CD8-positive, alpha-beta memory T cell (primary cell): ENCODE results near the gene UBXN10. TPM values are rescaled to one million over a fixed set of nuclear protein-coding genes. Genes with fewer than 3 reads are reported as not detected.
A peak's percentile ranks its signal among the peaks of the same experiment; 100 is the strongest.

Experiments used
- CTCF ChIA-PET: fragments of 350-600 bp; sonication (Branson Sonifier 250); formaldehyde crosslinking; loops from one replicate; lab custom pipeline; 2021; ENCODE audit warnings: antibody characterized with exemption; lab: Charles Lee
- POLR2A ChIA-PET: fragments of 350-600 bp; sonication (Branson Sonifier 250); formaldehyde crosslinking; loops from one replicate; lab custom pipeline; 2021; ENCODE audit warnings: antibody characterized with exemption; lab: Charles Lee
- DNase-seq, 5 donors: peaks; one replicate each; pipeline versions ENCODE4 v3.0.0 to v3.0.0-alpha.2; 2020 to 2022; ENCODE audit warnings: mixed read lengths in 1 of 5
- H3K27ac ChIP-seq: one replicate; pipeline ENCODE4 v1.7.0; 2013; ENCODE audit warnings: low read depth, mild to moderate bottlenecking, low read length, moderate library complexity
- H3K27me3 ChIP-seq: 2 replicates; pipeline ENCODE4 v1.7.0; 2013; ENCODE audit warnings: low read length, mild to moderate bottlenecking; ENCODE audit not compliant: insufficient read depth, poor library complexity, severe bottlenecking
- H3K36me3 ChIP-seq: 2 replicates; pipeline ENCODE4 v1.7.0; 2013; ENCODE audit warnings: mild to moderate bottlenecking, low read length, moderate library complexity; ENCODE audit not compliant: insufficient read depth
- H3K4me1 ChIP-seq: 2 replicates; pipeline ENCODE4 v1.7.0; 2013; ENCODE audit warnings: mild to moderate bottlenecking, low read length, moderate library complexity; ENCODE audit not compliant: insufficient read depth
- H3K4me3 ChIP-seq: 2 replicates; pipeline ENCODE4 v1.7.0; 2013; ENCODE audit warnings: mild to moderate bottlenecking, low read length
- H3K9me3 ChIP-seq: 2 replicates; pipeline ENCODE4 v1.7.0; 2013; ENCODE audit warnings: mild to moderate bottlenecking, low read length
- H3K27ac Mint-ChIP-seq, 8 donors: one replicate each; pipeline ENCODE4 v1.8.0; 2020 to 2021; ENCODE audit warnings: mixed read lengths in 8 of 8, mild to moderate bottlenecking in 6 of 8, inconsistent platforms in 3 of 8, moderate library complexity in 3 of 8
- H3K27me3 Mint-ChIP-seq, 2 donors: one replicate each; pipeline ENCODE4 v1.8.0; 2020 to 2021; ENCODE audit warnings: mixed read lengths in 2 of 2, mild to moderate bottlenecking in 1 of 2, moderate library complexity in 1 of 2
- H3K36me3 Mint-ChIP-seq, 3 donors: one replicate each; pipeline ENCODE4 v1.8.0; 2020 to 2021; ENCODE audit warnings: mixed read lengths in 3 of 3, inconsistent platforms in 1 of 3, mild to moderate bottlenecking in 1 of 3
- H3K4me1 Mint-ChIP-seq, 3 donors: one replicate each; pipeline ENCODE4 v1.8.0; 2020 to 2021; ENCODE audit warnings: mixed read lengths in 3 of 3, inconsistent platforms in 1 of 3, mild to moderate bottlenecking in 1 of 3
- H3K4me3 Mint-ChIP-seq, 7 donors: one replicate each; pipeline ENCODE4 v1.8.0; 2020 to 2021; ENCODE audit warnings: mixed read lengths in 7 of 7, mild to moderate bottlenecking in 6 of 7, moderate library complexity in 4 of 7, inconsistent platforms in 2 of 7
- H3K9me3 Mint-ChIP-seq, 5 donors: one replicate each; pipeline ENCODE4 v1.8.0; 2020 to 2022; ENCODE audit warnings: mixed read lengths in 5 of 5, mild to moderate bottlenecking in 3 of 5, moderate library complexity in 2 of 5, inconsistent platforms in 1 of 5
- polyA plus RNA-seq: library from polyadenylated mRNA; unstranded; fragments of 300-500 nt; fragmentation: Illumina TruSeq; gene quantifications from one replicate; pipeline ENCODE4 v1.2.3, GENCODE V29; 2021
- total RNA-seq, 2 experiments: library from RNA; stranded (reverse); gene quantifications; one replicate each; pipeline ENCODE4 v1.2.3, GENCODE V29; 2021

Gene UBXN10
- total and polyA plus RNA-seq, 3 experiments from 2014 or later: 0.38 to 1.4 (median 0.50) TPM

DNA sequence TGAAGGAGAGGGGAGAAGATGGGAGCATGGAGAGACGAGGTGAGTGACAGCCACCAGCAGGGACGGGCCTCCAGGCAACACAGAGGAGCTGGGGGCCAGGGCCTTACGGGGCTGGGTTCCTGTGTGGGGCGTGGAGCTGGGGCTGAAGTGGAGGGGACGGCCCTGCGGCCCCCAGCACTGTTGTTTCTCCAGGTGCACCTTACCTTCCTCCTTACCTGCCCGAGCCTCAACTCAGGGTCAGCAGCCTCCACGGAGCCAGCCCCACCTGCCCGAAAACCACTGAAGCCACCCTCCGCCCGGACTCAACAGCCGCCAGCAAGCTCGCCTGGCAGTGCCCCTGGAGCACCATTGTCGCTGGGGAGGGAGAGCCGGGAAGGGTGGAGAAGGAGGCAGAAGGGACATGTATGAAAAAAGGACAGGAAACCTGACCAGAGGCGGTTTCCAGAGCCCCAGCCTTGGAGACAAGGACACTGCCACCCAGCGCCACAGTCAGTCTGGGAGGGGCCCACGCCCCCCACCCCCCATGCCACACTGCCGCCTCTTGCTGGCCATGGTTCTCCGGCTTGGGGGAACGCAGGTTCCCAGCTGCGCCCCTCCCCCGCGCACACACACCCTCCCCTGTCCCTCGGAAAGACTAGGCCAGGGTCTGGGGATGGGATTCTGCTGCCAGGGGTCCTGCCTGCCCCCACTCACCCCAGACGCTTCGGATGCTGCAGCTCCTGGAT lies 36.1 kb upstream of the UBXN10 start:
- peaks cover 7 to 17% (median 7%) of the 10 kb centered on the region in 3 donors for H3K4me1 Mint-ChIP-seq
- DNase-seq: peak in 1 of 5 donors; percentile 40
- H3K27me3 Mint-ChIP-seq: peaks cover 0 to 2% of the 10 kb centered on the region in 2 donors
- H3K4me1 ChIP-seq: no peaks in the 10 kb centered on the region
- H3K9me3 ChIP-seq: no peaks in the 10 kb centered on the region
- H3K27ac Mint-ChIP-seq: no peak overlapping the region
- H3K36me3 ChIP-seq: no peaks in the 10 kb centered on the region
- CTCF ChIA-PET: interaction anchor here (0.6 kb wide), 1 partner anchor 231 kb away, joined by 3 read pairs; no protein-coding TSS in a partner anchor
- POLR2A ChIA-PET: no interaction called here
- no peak overlapping the region for H3K4me3 ChIP-seq
- H3K4me3 Mint-ChIP-seq: no peak overlapping the region
- H3K27me3 ChIP-seq: no peaks in the 10 kb centered on the region
- no peaks in the 10 kb centered on the region for H3K9me3 Mint-ChIP-seq
- no peak overlapping the region for H3K27ac ChIP-seq
- H3K36me3 Mint-ChIP-seq: no peaks in the 10 kb centered on the region

DNA sequence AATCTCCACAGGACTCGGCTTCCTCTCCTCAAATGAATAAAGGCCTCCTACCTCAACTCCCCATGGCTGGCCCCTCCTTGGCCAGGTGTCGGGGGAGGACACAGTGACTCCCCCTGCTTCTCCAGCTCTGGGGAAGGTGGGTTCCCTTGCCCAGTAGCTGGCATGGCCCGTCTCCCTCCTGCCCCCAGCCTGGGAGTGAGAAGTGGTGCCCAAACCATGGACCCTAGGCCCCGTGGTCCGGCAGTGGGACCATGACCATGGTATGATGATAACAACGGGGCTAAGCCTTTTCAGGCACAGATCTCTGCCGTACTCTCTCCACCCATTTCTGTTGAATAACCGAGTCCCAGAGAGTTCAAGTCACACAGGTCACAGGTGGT lies 35.6 kb upstream of the UBXN10 start:
- Histone ChIP-seq H3K36me3 (no peaks in the 10 kb centered on the region), H3K27ac (no peak overlapping the region), H3K4me3 (no peak overlapping the region), H3K27me3 (no peaks in the 10 kb centered on the region), H3K9me3 (no peaks in the 10 kb centered on the region), H3K4me1 (no peaks in the 10 kb centered on the region)
- H3K36me3 Mint-ChIP-seq: no peaks in the 10 kb centered on the region
- no peaks in the 10 kb centered on the region for H3K9me3 Mint-ChIP-seq
- ChIA-PET CTCF (no interaction called here), POLR2A (no interaction called here)
- no peak overlapping the region for H3K27ac Mint-ChIP-seq
- DNase-seq: no peak
- peaks cover 9 to 21% (median 10%) of the 10 kb centered on the region in 3 donors for H3K4me1 Mint-ChIP-seq
- no peak overlapping the region for H3K4me3 Mint-ChIP-seq
- H3K27me3 Mint-ChIP-seq: peaks cover 0 to 2% of the 10 kb centered on the region in 2 donors

DNA sequence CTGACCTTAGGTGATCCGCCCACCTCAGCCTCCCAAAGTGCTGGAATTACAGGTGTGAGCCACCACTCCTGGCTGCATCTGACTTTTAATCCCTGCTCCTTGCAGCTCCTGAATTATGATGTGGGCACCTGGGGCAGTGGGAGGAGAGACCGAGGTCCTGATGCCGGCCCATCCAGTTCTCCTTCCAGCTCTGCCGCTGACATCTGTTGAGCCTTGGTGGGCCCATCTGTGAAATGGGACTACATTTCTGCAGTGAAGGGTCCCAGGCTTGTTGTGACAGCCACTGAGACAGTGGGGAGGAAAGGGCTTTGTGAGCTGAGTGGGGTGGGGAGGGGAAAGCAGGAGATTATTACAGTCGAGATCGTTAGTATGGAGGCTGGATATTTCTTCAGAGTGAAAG lies 34.9 kb upstream of the UBXN10 start:
- ChIA-PET POLR2A (no interaction called here), CTCF (interaction anchor here (1.2 to 3.5 kb wide), 3 partner anchors 36 to 269 kb away, joined by 5 to 31 read pairs (median 5); partner anchors contain the start of genes OTUD3 and PLA2G2C)
- H3K36me3 ChIP-seq: no peaks in the 10 kb centered on the region
- H3K9me3 ChIP-seq: no peaks in the 10 kb centered on the region
- no peak overlapping the region for H3K4me3 ChIP-seq
- H3K27ac ChIP-seq: no peak overlapping the region
- no peak for DNase-seq
- Mint-ChIP-seq H3K27me3 (peaks cover 0 to 4% of the 10 kb centered on the region in 2 donors), H3K4me1 (peaks cover 9 to 21% (median 10%) of the 10 kb centered on the region in 3 donors), H3K4me3 (peak overlapping the region in 1 of 7 donors; percentile 13), H3K27ac (no peak overlapping the region), H3K36me3 (no peaks in the 10 kb centered on the region), H3K9me3 (no peaks in the 10 kb centered on the region)
- no peaks in the 10 kb centered on the region for H3K4me1 ChIP-seq
- no peaks in the 10 kb centered on the region for H3K27me3 ChIP-seq

DNA sequence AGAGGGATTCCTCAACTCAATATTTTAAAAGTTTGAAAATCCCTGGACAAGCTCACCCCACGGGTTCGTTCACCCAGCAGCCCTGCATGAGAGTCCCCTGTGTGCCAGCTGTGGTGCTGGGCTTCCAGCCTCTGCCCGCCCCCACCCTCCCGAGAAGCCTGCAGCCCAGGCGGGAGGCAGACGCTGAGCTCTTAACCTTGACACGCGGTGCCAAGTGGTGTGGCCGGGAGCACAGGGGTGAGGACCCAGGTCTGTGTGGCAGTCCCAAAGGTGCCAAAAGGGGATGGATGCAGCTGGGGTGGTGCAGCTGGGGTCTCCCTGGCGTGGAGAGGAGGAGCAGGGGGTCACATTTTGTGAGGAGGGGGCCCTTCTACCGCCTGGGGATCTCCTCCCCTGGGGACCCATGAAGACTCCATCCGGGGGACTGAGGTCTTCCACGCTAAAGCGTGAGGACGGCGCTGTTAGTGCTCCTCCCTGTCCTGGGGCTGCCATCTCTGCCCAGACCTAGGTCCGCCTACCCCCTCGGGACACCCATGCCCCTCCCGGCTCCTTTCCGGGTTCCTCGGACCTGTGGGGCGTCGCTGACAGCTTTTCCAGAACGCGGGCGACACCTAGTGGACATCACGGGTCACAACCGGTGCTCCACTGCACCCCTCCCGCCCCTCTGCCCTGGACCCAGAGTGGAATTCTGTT lies 33.8 kb upstream of the UBXN10 start:
- ChIA-PET CTCF (interaction anchor here (0.8 to 3.5 kb wide), 16 partner anchors 8 to 342 kb away, joined by 3 to 31 read pairs (median 5); partner anchors contain the start of genes OTUD3 and PLA2G2C), POLR2A (no interaction called here)
- Histone ChIP-seq H3K36me3 (no peaks in the 10 kb centered on the region), H3K9me3 (no peaks in the 10 kb centered on the region), H3K27me3 (no peaks in the 10 kb centered on the region), H3K4me1 (no peaks in the 10 kb centered on the region), H3K27ac (no peak overlapping the region), H3K4me3 (peak overlapping the region; percentile 55)
- H3K27me3 Mint-ChIP-seq: peaks cover 0 to 2% of the 10 kb centered on the region in 2 donors
- H3K4me1 Mint-ChIP-seq: peaks cover 9 to 21% (median 10%) of the 10 kb centered on the region in 3 donors
- H3K4me3 Mint-ChIP-seq: peak overlapping the region; percentile 80 to 84 (median 82)
- peaks cover 0 to under 1% (median 0%) of the 10 kb centered on the region in 5 donors for H3K9me3 Mint-ChIP-seq
- peak overlapping the region in 3 of 8 donors; percentile 35 to 59 (median 36) for H3K27ac Mint-ChIP-seq
- H3K36me3 Mint-ChIP-seq: no peaks in the 10 kb centered on the region
- peak; percentile 62 to 80 (median 71) for DNase-seq

DNA sequence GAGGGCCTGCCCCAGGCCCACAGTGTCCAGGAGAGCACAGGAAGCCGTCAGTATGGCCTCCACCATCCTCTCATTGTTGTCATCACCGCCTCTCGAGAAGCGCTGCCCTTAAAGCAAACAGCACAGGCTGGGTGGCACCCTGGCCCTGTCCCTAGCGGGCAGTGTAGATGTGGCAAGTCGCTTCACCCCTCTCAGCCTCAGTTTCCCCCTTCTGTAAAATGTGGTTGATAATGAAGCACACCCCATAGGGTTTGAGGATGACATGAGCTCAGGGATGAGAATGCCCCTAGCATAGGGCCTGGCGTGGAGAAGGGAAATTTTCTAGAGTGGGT lies 33.3 kb upstream of the UBXN10 start:
- H3K36me3 ChIP-seq: no peaks in the 10 kb centered on the region
- no peaks in the 10 kb centered on the region for H3K9me3 ChIP-seq
- POLR2A ChIA-PET: no interaction called here
- H3K9me3 Mint-ChIP-seq: peaks cover 0 to 5% (median 1%) of the 10 kb centered on the region in 5 donors
- H3K4me1 Mint-ChIP-seq: peaks cover 9 to 21% (median 10%) of the 10 kb centered on the region in 3 donors
- H3K27me3 ChIP-seq: no peaks in the 10 kb centered on the region
- peaks cover 0 to 3% of the 10 kb centered on the region in 2 donors for H3K27me3 Mint-ChIP-seq
- H3K36me3 Mint-ChIP-seq: peaks cover 0 to 4% (median 0%) of the 10 kb centered on the region in 3 donors
- no peak for DNase-seq
- peak overlapping the region; percentile 80 to 84 (median 82) for H3K4me3 Mint-ChIP-seq
- peak overlapping the region in 3 of 8 donors; percentile 35 to 59 (median 36) for H3K27ac Mint-ChIP-seq
- CTCF ChIA-PET: interaction anchor here (0.8 to 3.5 kb wide), 17 partner anchors 9 to 342 kb away, joined by 3 to 31 read pairs (median 5); partner anchors contain the start of gene OTUD3
- H3K27ac ChIP-seq: no peak overlapping the region
- H3K4me3 ChIP-seq: no peak overlapping the region
- no peaks in the 10 kb centered on the region for H3K4me1 ChIP-seq

DNA sequence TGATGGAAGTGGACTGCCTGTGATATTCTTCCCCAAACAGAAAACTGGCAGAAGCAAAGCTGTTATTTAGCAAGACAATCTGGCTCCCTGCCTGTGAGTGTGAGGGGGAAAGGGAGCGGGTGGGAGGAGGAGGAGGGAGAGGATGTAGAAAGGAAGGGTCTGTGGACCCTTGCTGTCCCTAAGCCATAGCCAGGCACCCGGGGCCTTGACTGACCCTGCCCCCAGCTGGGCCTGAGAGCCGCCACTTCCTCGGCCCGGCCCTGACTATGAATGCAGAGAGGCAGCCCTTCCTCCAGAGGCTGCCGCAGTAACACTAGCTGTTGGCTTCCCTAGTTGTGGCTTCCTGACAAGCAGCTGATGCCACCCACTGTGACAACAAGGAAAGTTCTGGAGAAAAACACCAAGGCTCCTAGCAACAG lies 32.9 kb upstream of the UBXN10 start:
- DNase-seq: no peak
- H3K9me3 ChIP-seq: no peaks in the 10 kb centered on the region
- H3K4me3 Mint-ChIP-seq: peak overlapping the region in 1 of 7 donors; percentile 44
- no peaks in the 10 kb centered on the region for H3K27me3 ChIP-seq
- H3K36me3 ChIP-seq: no peaks in the 10 kb centered on the region
- no peaks in the 10 kb centered on the region for H3K4me1 ChIP-seq
- POLR2A ChIA-PET: interaction anchor here (0.7 kb wide), 1 partner anchor 37 kb away, joined by 12 read pairs; no protein-coding TSS in a partner anchor
- no peak overlapping the region for H3K27ac ChIP-seq
- H3K27me3 Mint-ChIP-seq: peaks cover 0 to 3% of the 10 kb centered on the region in 2 donors
- H3K36me3 Mint-ChIP-seq: peaks cover 0 to 7% (median 0%) of the 10 kb centered on the region in 3 donors
- no peak overlapping the region for H3K4me3 ChIP-seq
- H3K4me1 Mint-ChIP-seq: peaks cover 9 to 21% (median 10%) of the 10 kb centered on the region in 3 donors
- peaks cover 0 to 7% (median 5%) of the 10 kb centered on the region in 5 donors for H3K9me3 Mint-ChIP-seq
- no peak overlapping the region for H3K27ac Mint-ChIP-seq
- CTCF ChIA-PET: interaction anchor here (0.8 to 3.5 kb wide), 11 partner anchors 8 to 275 kb away, joined by 3 to 31 read pairs (median 4); partner anchors contain the start of gene OTUD3

DNA sequence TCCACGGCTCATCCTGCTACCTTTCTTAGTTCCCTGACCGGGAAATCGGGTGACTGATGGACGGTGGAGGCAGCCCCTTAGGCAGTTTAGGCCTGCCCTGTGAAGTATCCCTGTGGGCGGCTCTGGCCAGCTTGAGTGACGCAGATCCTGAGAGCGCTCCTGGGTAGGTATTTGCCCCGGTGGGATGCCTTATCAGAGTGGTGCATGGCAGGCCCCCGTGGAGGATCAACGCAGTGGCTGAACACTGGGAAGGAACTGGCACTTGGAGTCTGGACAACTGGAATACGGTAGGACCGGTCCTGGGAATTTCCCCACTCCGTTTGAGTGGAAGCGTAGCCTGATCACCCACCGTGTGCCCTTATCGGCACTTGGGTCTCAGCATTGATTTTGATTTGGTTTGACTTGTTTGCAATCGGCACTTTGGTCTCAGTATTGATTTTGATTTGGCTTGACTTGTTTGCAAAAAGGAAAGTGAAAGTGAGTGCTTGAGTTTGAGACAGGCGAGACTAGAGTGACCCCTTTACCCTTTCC lies 31.5 kb upstream of the UBXN10 start:
- H3K9me3 ChIP-seq: peaks cover 5% of the 10 kb centered on the region
- DNase-seq: no peak
- CTCF ChIA-PET: interaction anchor here (0.7 kb wide), 1 partner anchor 271 kb away, joined by 3 read pairs; no protein-coding TSS in a partner anchor
- Mint-ChIP-seq H3K4me3 (peak overlapping the region in 6 of 7 donors; percentile 49 to 75 (median 64)), H3K36me3 (peaks cover 0 to 19% (median 0%) of the 10 kb centered on the region in 3 donors), H3K27me3 (peaks cover 0 to 3% of the 10 kb centered on the region in 2 donors), H3K9me3 (peaks cover 0 to 19% (median 15%) of the 10 kb centered on the region in 5 donors), H3K27ac (peak overlapping the region in 5 of 8 donors; percentile 6 to 84 (median 58)), H3K4me1 (peaks cover 9 to 21% (median 10%) of the 10 kb centered on the region in 3 donors)
- no peaks in the 10 kb centered on the region for H3K4me1 ChIP-seq
- no peaks in the 10 kb centered on the region for H3K36me3 ChIP-seq
- H3K27me3 ChIP-seq: no peaks in the 10 kb centered on the region
- POLR2A ChIA-PET: no interaction called here
- H3K4me3 ChIP-seq: peak overlapping the region; percentile 22
- H3K27ac ChIP-seq: no peak overlapping the region
